HG02642 (cell line): ENCODE data around the gene HHIPL1.
"Not testable (repeated sequence)": the region's sequence is repeated elsewhere in the genome, so short reads cannot be mapped to it uniquely, and the experiment has no call there.

Experiments
- ATAC-seq: cut with Tn5 transposase; IDR thresholded peaks from one replicate; pipeline ENCODE4 v1.9.1; 2021; ENCODE audit warnings: mild to moderate bottlenecking; ENCODE audit not compliant: unreplicated experiment, poor library complexity

The HHIPL1 gene

GRCh38 chr14:99656171-99656570, 11.2 kb downstream of the HHIPL1 start:
- no peak for ATAC-seq

DNA sequence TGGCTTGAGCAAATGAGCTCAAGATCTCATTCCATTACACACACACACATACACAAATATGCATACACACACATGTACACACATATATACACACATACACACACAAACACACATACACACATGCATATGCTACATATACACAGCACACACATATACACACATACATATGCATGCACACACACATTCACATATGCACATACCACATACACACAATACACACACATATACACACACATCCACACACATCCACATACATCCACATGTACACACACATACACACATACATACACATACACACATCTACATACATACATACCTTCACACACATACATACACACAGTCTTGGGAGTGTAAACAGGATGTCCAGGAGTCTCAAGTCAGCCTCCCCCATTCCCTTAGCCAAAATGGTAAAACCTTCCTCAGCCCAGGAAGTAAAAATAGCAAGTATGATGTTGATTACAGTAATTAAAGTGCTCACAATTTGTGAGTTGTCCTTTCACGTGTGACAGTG, 12.8 kb downstream of the HHIPL1 start:
- no peak for ATAC-seq

GRCh38 chr14:99658218-99658845, 13.4 kb downstream of the HHIPL1 start:
- ATAC-seq = no peak

DNA sequence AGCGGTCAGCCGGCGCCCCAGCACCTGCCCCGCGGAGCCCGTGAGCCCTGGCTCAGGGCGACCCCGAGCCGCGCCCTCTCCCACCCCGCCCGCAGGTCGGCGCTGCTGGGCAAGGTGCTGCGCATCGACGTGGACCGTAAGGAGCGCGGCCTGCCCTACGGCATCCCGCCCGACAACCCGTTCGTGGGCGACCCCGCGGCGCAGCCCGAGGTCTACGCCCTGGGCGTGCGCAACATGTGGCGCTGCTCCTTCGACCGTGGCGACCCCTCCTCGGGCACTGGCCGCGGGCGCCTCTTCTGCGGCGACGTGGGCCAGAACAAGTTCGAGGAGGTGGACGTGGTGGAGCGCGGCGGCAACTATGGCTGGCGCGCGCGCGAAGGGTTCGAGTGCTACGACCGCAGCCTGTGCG, 14.4 kb downstream of the HHIPL1 start:
- no peak for ATAC-seq

- no peak for ATAC-seq
Observed at GRCh38 chr14:99660006-99660566, 15.2 kb downstream of the HHIPL1 start.

- ATAC-seq = no peak
Observed at GRCh38 chr14:99660794-99661193, 15.9 kb downstream of the HHIPL1 start.

DNA sequence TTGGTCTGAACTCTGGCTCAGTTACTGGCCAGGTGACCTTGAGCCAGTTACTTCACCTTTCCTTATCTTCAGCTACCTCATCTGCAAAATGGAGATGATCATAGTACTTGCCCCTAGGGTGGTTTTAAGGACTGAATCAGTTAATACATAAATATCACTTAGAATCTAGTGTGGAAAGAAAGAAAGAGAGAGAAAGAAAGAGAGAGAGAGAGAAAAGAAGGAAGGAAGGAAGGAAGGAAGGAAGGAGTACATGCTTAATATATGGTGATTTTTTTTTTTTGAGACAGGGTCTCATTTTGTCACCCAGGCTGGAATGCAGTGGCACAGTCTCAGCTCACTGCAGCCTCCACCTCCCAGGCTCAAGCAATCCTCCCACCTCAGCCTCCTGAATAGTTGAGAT, 16.3 kb downstream of the HHIPL1 start:
- ATAC-seq = not testable (repeated sequence)

- ATAC-seq = no peak
Observed at GRCh38 chr14:99662846-99663245, 17.9 kb downstream of the HHIPL1 start.

DNA sequence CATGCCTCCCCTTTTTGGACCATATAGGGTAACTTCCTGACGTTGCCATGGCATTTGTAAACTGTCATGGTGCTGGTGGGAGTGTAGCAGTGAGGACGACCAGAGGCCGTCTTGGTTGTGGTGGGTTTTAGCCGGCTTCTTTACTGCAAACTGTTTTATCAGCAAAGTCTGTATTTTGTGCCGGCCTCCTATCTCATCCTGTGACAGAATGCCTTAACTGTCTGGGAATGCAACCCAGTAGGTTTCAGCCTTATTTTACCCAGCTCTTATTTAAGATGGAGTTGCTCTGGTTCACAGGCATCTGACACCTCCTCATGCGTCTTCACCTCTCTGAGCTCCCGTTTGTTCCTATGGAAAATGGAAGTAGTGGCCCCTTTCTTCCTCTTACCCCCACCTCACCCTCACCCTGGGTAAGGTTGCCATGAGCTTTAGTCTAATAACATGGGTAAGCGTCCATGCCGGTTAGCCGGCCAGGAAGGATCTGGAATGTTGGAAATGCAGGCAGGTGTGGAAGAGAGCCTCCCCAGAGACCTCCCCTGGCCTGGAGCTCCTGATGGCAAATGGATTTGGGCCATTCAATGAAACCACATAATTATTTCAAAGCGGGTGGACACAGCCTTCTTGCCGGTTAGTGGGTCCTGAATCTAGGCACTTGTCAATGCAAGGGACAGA, 18.6 kb downstream of the HHIPL1 start:
- ATAC-seq = no peak

DNA sequence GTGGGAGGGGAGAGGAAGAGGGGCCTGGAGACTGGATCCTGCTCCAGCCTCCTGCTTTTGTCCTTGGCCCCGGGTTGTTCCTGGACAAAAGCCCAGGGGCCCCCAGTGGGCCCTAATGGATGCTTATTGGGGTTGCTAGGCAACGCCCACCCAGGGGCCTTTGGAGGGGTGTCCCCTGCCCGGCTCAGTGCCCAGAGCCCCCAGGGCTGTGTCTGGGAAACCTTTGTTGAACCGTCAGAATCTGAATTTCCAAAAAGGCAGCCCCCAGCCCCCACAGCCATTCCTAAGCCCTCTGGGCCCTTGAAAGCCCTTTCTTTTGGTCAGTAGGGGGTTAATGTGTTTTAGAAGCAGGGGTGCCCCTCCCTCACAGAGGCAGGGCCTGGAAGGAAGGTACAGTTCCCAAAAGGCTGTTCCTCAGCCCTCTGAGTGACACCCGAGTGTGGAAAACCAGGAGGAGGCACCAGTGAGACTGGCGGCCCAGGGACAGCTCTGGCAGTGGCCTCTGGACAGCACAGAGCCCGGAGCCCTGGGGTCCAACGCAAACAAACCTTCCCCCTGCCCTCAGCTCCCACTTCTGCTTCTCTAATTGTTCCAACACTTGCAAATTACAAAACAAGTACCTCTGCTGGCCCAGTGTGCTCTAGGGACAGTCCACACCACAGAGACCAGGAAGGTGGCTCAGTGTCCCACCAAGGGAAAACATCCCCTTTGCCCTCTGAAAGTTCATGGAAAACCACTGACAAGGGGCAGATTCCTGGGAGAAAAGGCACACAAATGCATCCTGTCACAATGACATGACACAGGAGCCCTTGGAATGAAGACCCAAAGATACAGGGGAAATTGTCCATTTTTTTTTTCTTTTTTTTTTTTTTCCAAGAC, 19.4 kb downstream of the HHIPL1 start:
- no peak for ATAC-seq

DNA sequence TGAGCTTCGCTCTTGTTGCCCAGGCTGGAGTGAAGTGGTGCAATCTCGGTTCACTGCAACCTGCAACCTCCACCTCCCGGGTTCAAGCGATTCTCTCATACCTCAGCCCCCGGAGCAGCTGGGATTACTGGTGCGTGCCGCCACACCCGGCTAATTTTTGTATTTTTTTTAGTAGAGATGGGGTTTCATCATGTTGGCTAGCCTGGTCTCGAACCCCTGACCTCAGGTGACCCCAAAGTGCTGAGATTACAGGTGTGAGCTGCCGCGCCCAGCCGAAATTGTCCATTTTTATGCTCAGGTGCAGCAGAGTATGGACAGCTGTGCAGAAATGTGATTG, 20.0 kb downstream of the HHIPL1 start:
- no peak for ATAC-seq

- no peak for ATAC-seq
Observed at GRCh38 chr14:99666533-99666932, 21.6 kb downstream of the HHIPL1 start.

GRCh38 chr14:99667045-99667444, 22.1 kb downstream of the HHIPL1 start:
- ATAC-seq = no peak

DNA sequence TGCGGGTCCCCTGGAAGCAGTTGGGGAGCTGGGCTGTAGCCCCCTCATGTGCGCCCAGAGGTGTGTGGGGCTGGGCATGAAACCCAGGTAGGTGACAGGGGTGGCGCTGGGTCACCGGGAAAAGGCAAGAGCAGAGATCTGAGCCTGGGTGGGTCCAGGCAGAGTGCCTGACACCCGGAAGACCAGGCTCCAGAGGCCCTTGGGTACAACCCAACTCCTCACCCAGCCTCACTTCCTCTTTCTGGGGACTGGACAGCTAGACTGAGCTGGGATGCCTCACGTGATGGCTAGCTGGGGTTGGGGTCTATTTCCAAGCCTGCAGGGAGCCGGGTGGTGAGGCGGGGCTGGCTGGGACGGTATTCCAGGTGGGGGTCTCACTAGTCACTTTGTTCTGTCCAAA, 22.9 kb downstream of the HHIPL1 start:
- no peak for ATAC-seq

GRCh38 chr14:99668307-99669295, 23.7 kb downstream of the HHIPL1 start:
- no peak for ATAC-seq

- no peak for ATAC-seq
Observed at GRCh38 chr14:99670361-99671234, 25.7 kb downstream of the HHIPL1 start.

DNA sequence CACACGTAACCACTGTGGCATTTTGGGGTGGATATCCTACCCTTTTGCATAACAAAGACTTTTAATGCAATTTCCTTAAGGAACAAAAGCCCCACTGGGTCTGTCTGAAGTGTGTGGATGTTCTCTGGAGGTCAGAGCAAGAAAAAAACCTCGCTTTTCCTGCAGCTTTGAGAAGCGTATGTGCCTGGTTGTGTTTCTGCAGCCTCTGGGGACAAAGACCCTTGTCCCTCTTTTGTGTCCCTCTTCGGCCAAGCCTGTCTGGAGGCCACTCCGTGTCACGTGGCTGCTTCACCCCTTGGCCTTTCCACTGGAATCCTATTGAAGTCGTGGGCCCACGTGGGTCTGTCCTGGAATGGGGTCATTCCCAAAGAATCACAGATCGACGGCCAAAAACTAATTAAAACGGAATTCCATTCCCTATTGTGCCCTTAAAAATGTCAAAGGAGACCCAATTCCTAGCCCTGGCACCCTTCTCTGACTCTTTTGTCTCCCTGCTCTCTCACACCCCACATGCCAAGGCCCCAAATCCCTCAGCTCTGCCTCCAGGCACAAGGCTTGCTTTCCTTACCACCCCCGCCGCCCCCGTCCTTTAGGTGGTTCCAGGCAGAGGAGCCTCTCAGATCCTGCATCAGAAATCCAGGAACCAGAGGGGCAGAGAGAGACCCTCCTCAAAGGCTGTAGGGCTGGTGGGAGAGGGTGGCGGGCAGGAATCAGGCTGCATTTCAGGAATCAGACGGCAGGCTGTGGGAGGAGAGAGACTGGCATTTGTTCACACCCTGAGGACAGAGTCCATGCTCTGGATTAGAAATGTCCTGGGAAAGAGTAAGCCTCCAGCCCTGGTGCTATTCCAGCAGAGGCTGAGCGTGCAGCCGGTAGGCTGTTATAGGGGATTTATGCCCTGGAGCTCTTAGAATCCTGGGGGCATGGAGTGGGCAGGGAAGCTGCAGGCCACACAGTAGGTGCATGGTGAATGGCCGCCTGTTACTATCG, 26.6 kb downstream of the HHIPL1 start:
- ATAC-seq = no peak
